MM.1S (cell line): ENCODE measurements around the gene PLCB1.

Source experiments
- DNase-seq: peaks from one replicate; pipeline ENCODE4 v3.0.0-alpha.2; 2015
- H2AFZ ChIP-seq: fragments of 300-600 bp; sonication (generic); 2 replicates; pipeline ENCODE4 v1.6.0; 2016; ENCODE audit warnings: antibody characterized with exemption, low read length
- H3F3A ChIP-seq: fragments of 300-600 bp; sonication (generic); 2 replicates; pipeline ENCODE4 v1.6.1; 2016; ENCODE audit warnings: mild to moderate bottlenecking, antibody characterized with exemption, low read length, moderate library complexity, mixed read lengths; ENCODE audit not compliant: insufficient read depth
- H3K27ac ChIP-seq: fragments of 300-600 bp; sonication (generic); 2 replicates; pipeline ENCODE4 v1.5.1; 2016; ENCODE audit warnings: mild to moderate bottlenecking, low read length
- H3K27me3 ChIP-seq: fragments of 300-600 bp; sonication (generic); replicated peaks from 2 replicates; pipeline ENCODE4 v1.6.0; 2016; ENCODE audit warnings: low read length; ENCODE audit not compliant: insufficient read depth
- H3K36me3 ChIP-seq: fragments of 300-600 bp; sonication (generic); replicated peaks from 2 replicates; pipeline ENCODE4 v1.6.1; 2016; ENCODE audit warnings: mild to moderate bottlenecking, low read length, mixed read lengths; ENCODE audit not compliant: insufficient read depth
- H3K4me1 ChIP-seq: fragments of 300-600 bp; sonication (generic); 2 replicates; pipeline ENCODE4 v1.6.1; 2016; ENCODE audit warnings: low read length, mixed read lengths
- H3K4me2 ChIP-seq: fragments of 300-600 bp; sonication (generic); 2 replicates; pipeline ENCODE4 v1.6.0; 2016; ENCODE audit warnings: low read depth, low read length
- H3K4me3 ChIP-seq: fragments of 300-600 bp; sonication (generic); 2 replicates; pipeline ENCODE4 v1.5.1; 2016; ENCODE audit warnings: low read length, mixed read lengths
- H3K79me2 ChIP-seq: fragments of 300-600 bp; sonication (generic); 2 replicates; pipeline ENCODE4 v1.6.1; 2016; ENCODE audit warnings: mixed run types, low read length, mixed read lengths
- H3K9ac ChIP-seq: fragments of 300-600 bp; sonication (generic); 2 replicates; pipeline ENCODE4 v1.6.1; 2016; ENCODE audit warnings: low read length, mixed read lengths
- H3K9me2 ChIP-seq: fragments of 300-600 bp; sonication (generic); replicated peaks from 2 replicates; pipeline ENCODE4 v1.6.1; 2016; ENCODE audit warnings: mild to moderate bottlenecking, low read length, mixed read lengths; ENCODE audit not compliant: insufficient read depth
- H3K9me3 ChIP-seq: fragments of 300-600 bp; sonication (generic); replicated peaks from 2 replicates; pipeline ENCODE4 v1.6.1; 2016; ENCODE audit warnings: mild to moderate bottlenecking, low read length, mixed read lengths; ENCODE audit not compliant: insufficient read depth
- H4K20me1 ChIP-seq: fragments of 300-600 bp; sonication (generic); 2 replicates; pipeline ENCODE4 v1.6.1; 2016; ENCODE audit warnings: mild to moderate bottlenecking, low read length, moderate library complexity, mixed read lengths; ENCODE audit not compliant: insufficient read depth
- EZH2 ChIP-seq: fragments of 300-600 bp; sonication (generic); optimal IDR thresholded peaks from 2 replicates; pipeline ENCODE3; 2017; ENCODE audit warnings: low read depth, mild to moderate bottlenecking, antibody characterized with exemption, low read length, mixed read lengths
- EZH2phosphoT487 ChIP-seq: fragments of 300-600 bp; sonication (generic); IDR thresholded peaks from 2 replicates; pipeline ENCODE4 v1.6.1; 2018; ENCODE audit warnings: antibody characterized with exemption, low read length
- TF ChIP-seq, protein P1 (sequence below): fragments of 300-600 bp; sonication (generic); IDR thresholded peaks from 2 replicates; pipeline ENCODE4 v1.5.1; 2016; ENCODE audit warnings: antibody characterized with exemption, low read length, mixed read lengths

Gene PLCB1

DNA sequence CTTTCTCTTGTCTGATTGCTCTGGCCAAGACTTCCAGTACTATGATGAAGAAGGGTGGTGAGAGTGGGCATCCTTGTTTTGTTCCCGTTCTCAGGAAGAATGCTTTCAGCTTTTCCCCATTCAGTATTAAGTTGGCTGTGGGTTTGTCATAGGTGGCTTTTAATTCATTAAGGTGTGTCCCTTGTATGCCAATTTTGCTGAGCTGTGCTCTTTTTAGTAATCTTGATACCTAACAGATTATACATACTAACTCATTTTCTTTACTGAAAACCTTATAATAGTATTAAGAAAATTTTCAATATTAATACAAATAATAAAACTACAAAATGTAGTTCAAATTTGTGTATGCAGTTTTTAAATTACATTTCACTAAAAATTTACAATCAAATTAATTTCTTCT, 557.3 kb downstream of the PLCB1 start:
- Histone ChIP-seq H3K9me3 (no peaks in the 10 kb centered on the region), H4K20me1 (no peaks in the 10 kb centered on the region), H3K9ac (no peak overlapping the region), H3K79me2 (no peaks in the 10 kb centered on the region), H3K4me3 (no peak overlapping the region), H3F3A (no peaks in the 10 kb centered on the region), H3K4me1 (no peaks in the 10 kb centered on the region), H3K27me3 (no peaks in the 10 kb centered on the region), H2AFZ (no peak overlapping the region), H3K9me2 (no peaks in the 10 kb centered on the region), H3K4me2 (no peak overlapping the region), H3K36me3 (no peaks in the 10 kb centered on the region), H3K27ac (no peak overlapping the region)
- TF ChIP-seq, protein P1, sequence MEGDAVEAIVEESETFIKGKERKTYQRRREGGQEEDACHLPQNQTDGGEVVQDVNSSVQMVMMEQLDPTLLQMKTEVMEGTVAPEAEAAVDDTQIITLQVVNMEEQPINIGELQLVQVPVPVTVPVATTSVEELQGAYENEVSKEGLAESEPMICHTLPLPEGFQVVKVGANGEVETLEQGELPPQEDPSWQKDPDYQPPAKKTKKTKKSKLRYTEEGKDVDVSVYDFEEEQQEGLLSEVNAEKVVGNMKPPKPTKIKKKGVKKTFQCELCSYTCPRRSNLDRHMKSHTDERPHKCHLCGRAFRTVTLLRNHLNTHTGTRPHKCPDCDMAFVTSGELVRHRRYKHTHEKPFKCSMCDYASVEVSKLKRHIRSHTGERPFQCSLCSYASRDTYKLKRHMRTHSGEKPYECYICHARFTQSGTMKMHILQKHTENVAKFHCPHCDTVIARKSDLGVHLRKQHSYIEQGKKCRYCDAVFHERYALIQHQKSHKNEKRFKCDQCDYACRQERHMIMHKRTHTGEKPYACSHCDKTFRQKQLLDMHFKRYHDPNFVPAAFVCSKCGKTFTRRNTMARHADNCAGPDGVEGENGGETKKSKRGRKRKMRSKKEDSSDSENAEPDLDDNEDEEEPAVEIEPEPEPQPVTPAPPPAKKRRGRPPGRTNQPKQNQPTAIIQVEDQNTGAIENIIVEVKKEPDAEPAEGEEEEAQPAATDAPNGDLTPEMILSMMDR, result no peak
- no peak for TF ChIP-seq EZH2phosphoT487
- no peak for TF ChIP-seq EZH2
- no peak for DNase-seq

DNA sequence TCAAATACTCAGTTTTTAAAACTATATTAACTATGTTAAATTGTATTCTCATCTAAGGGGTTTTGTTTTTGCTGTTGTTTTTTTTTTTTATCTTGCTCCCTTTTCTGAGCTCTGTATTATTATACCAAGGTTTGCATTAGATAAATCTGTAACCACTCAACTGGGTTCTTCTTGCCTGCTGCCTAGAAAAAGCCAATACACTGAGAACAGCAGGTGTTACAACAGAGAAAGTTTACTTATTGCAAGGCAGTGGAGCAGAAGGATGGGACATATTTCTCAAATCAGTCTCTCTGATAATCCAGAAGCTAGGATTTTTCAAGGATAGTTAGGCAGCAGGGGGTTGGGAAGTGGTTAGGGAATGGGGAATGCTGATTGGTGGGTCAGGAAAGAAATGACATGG, 558.0 kb downstream of the PLCB1 start:
- no peaks in the 10 kb centered on the region for H3K27me3 ChIP-seq
- no peaks in the 10 kb centered on the region for H4K20me1 ChIP-seq
- no peaks in the 10 kb centered on the region for H3K4me1 ChIP-seq
- TF ChIP-seq, protein P1, result no peak
- TF ChIP-seq EZH2phosphoT487 (no peak), EZH2 (no peak)
- H3K9me3 ChIP-seq, result no peaks in the 10 kb centered on the region
- no peaks in the 10 kb centered on the region for H3F3A ChIP-seq
- H3K79me2 ChIP-seq, result no peaks in the 10 kb centered on the region
- no peaks in the 10 kb centered on the region for H3K36me3 ChIP-seq
- H3K4me2 ChIP-seq, result no peak overlapping the region
- DNase-seq, result no peak
- H3K9me2 ChIP-seq, result no peaks in the 10 kb centered on the region
- no peak overlapping the region for H3K9ac ChIP-seq
- no peak overlapping the region for H2AFZ ChIP-seq
- no peak overlapping the region for H3K4me3 ChIP-seq
- H3K27ac ChIP-seq, result no peak overlapping the region

DNA sequence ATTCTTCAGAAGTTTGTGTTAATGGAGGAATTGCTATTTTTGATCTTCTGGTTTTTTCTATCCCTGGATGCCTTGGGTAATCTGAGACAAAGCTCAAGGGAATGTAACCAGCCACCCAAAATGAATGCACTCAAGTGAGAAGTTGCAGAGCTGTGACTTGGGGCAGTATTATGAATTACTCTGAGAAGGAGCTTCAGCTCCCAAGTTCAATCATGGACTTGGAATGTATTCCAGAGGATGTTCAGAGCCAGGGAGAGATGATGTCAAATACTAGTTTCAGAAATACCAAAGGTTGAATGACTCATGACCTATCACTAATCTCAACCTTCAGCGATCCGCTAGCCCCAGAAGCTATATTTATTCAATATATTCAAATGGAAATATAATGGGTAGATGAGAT, 561.6 kb downstream of the PLCB1 start:
- Histone ChIP-seq H3K4me2 (no peak overlapping the region), H3K9ac (no peak overlapping the region), H3K27ac (no peak overlapping the region), H3K27me3 (no peaks in the 10 kb centered on the region), H3K4me3 (no peak overlapping the region), H3F3A (no peaks in the 10 kb centered on the region), H4K20me1 (no peaks in the 10 kb centered on the region), H3K79me2 (no peaks in the 10 kb centered on the region), H3K4me1 (no peaks in the 10 kb centered on the region), H2AFZ (no peak overlapping the region), H3K36me3 (no peaks in the 10 kb centered on the region), H3K9me2 (no peaks in the 10 kb centered on the region), H3K9me3 (no peaks in the 10 kb centered on the region)
- no peak for DNase-seq
- TF ChIP-seq EZH2phosphoT487 (no peak), EZH2 (no peak)
- TF ChIP-seq, protein P1, result no peak
